RCC 7860 (cell line): Measurements from ENCODE around the gene NF1.
"Not testable (repeated sequence)": the region's sequence is repeated elsewhere in the genome, so short reads cannot be mapped to it uniquely, and the experiment has no call there.

ENCODE experiments used
- DNase-seq: peaks from one replicate; pipeline ENCODE4 v3.0.0-alpha.2; 2015; ENCODE audit warnings: low spot score
- FAIRE-seq: peaks from 2 replicates; lab custom pipeline; 2012; peaks lifted over from hg19 to GRCh38; lab: Jason Lieb, UNC

The NF1 gene

GRCh38 chr17:31079731-31080130, 15.0 kb upstream of the NF1 start:
- FAIRE-seq (no peak), DNase-seq (no peak)

GRCh38 chr17:31085563-31085962, 9.2 kb upstream of the NF1 start:
- DNase-seq (no peak), FAIRE-seq (no peak)

GRCh38 chr17:31089471-31089870, 5.3 kb upstream of the NF1 start:
- FAIRE-seq = no peak
- no peak for DNase-seq

- FAIRE-seq, DNase-seq: not testable (repeated sequence)
Observed at GRCh38 chr17:31090650-31091049, 4.1 kb upstream of the NF1 start.

GRCh38 chr17:31092475-31093064, 2.2 kb upstream of the NF1 start:
- DNase-seq = no peak
- FAIRE-seq = no peak

GRCh38 chr17:31093866-31094599, 744 bp upstream of the NF1 start:
- FAIRE-seq (no peak), DNase-seq (no peak)

- FAIRE-seq (no peak), DNase-seq (peak; percentile 45)
Observed at GRCh38 chr17:31095236-31096105, 694 bp downstream of the NF1 start.

GRCh38 chr17:31096106-31096436, 1.3 kb downstream of the NF1 start:
- no peak for DNase-seq
- no peak for FAIRE-seq

- DNase-seq = no peak
- no peak for FAIRE-seq
Observed at GRCh38 chr17:31099016-31099415, 4.2 kb downstream of the NF1 start.

GRCh38 chr17:31100840-31101459, 6.2 kb downstream of the NF1 start:
- FAIRE-seq (no peak), DNase-seq (no peak)

- no peak for FAIRE-seq
Observed at GRCh38 chr17:31101943-31102342, 7.2 kb downstream of the NF1 start.

GRCh38 chr17:31105991-31106390, 11.2 kb downstream of the NF1 start:
- DNase-seq (no peak), FAIRE-seq (no peak)

More at GRCh38 chr17:31101943-31102342, 7.2 kb downstream of the NF1 start:
- no peak for DNase-seq

- no peak for FAIRE-seq
- DNase-seq = no peak
Observed at GRCh38 chr17:31111183-31111582, 16.4 kb downstream of the NF1 start.

- DNase-seq = no peak
- peak; percentile 57 for FAIRE-seq
Observed at GRCh38 chr17:31112001-31112661, 17.4 kb downstream of the NF1 start.

GRCh38 chr17:31113368-31113767, 18.6 kb downstream of the NF1 start:
- peak; percentile 76 for DNase-seq
- peak; percentile 95 for FAIRE-seq

- DNase-seq = no peak
- FAIRE-seq = no peak
Observed at GRCh38 chr17:31113939-31114338, 19.2 kb downstream of the NF1 start.

- no peak for FAIRE-seq
- DNase-seq = no peak
Observed at GRCh38 chr17:31114956-31115555, 20.3 kb downstream of the NF1 start.

GRCh38 chr17:31116167-31116566, 21.4 kb downstream of the NF1 start:
- FAIRE-seq (no peak), DNase-seq (no peak)

- FAIRE-seq = no peak
- no peak for DNase-seq
Observed at GRCh38 chr17:31122746-31123145, 28.0 kb downstream of the NF1 start.

GRCh38 chr17:31126318-31126717, 31.5 kb downstream of the NF1 start:
- FAIRE-seq = no peak
- no peak for DNase-seq
